ENCODE data around the gene KRTAP9-8. TPM values are rescaled to one million over a fixed set of nuclear protein-coding genes. Genes with fewer than 3 reads are reported as not detected.

KRTAP9-8 gene
- total and polyA plus RNA-seq, 2 of the 4 experiments (the other 2 are of a cell fraction): not detected

DNA sequence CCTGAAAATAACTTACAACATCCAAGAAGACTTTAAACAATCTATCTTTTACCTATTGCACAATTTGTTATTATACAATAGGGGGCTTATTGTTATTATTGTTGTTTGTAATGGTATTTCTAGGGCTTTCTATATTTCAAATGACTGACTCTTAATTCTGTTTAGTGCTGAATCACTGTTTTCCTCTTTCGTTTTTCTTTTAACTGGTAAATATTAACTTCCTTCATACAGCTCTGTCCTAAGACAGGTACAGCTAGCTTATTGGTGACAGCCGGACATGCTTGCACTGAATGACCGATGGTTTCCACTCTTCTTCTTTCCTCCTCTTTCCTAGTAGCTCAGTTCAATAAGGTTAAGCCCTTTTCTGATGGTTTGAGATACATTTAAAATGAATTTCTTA is 49.3 kb downstream of the KRTAP9-8 start:
- no peak overlapping the region for H2BK20ac ChIP-seq (ENCODE audit: low read depth, low read length)
- H3K56ac ChIP-seq (ENCODE audit: extremely low read depth, insufficient read depth, low read length): no peak overlapping the region
- H3K27ac ChIP-seq (ENCODE audit: insufficient read depth, low read length): no peak overlapping the region
- TF ChIP-seq CEBPB (IDR thresholded peaks at IDR 0.05; ENCODE audit: low read depth, low read length) (peak; percentile 56; the same call in 1 of the 2 replicates), MXI1 (IDR thresholded peaks at IDR 0.05; ENCODE audit: borderline replicate concordance, low read depth, low read length) (no peak)
- no peak overlapping the region for H3K4me3 ChIP-seq (ENCODE audit: insufficient read depth, low read depth, low read length)
- H4K91ac ChIP-seq (ENCODE audit: insufficient read depth, low read depth, low read length): no peak overlapping the region
- no peak overlapping the region for H3K14ac ChIP-seq (replicated peaks; ENCODE audit: low read depth, low read length)
- H3K4me2 ChIP-seq (ENCODE audit: low read depth, low read length): no peak overlapping the region
- DNase-seq (no peak), ATAC-seq (ENCODE audit: low read depth) (no peak)
- no peak overlapping the region for H2AK9ac ChIP-seq (replicated peaks; ENCODE audit: low read depth, low read length, poor library complexity)
- H4K5ac ChIP-seq (ENCODE audit: low read depth, low read length): no peak overlapping the region
- no TSS peak for BruUV-seq (replicated peaks)
- ChIA-PET CTCF (interaction anchor here (1.5 kb wide), 1 partner anchor 11 kb away, joined by 4 read pairs; no protein-coding TSS in a partner anchor), POLR2A (ENCODE audit: unreplicated experiment) (no interaction called here)
- no peaks in the 10 kb centered on the region for H4K20me1 ChIP-seq (ENCODE audit: insufficient read depth, low read length)
- intact Hi-C loops (cut with micrococcal nuclease) (no loop called here), in situ Hi-C loops (cut with MboI; ENCODE audit: low sequenced_read_pairs) (no loop called here), dilution Hi-C loops (cut with HindIII; ENCODE audit: low sequenced_read_pairs, unreplicated experiment) (no loop called here)
- H3K9ac ChIP-seq (ENCODE audit: low read depth, low read length): no peak overlapping the region
- no peaks in the 10 kb centered on the region for H3K9me3 ChIP-seq (ENCODE audit: control insufficient read depth, insufficient read depth, low read length)
- H3K4ac ChIP-seq (ENCODE audit: low read depth, low read length): no peak overlapping the region
- no peak overlapping the region for H4K8ac ChIP-seq (ENCODE audit: low read depth in 2 of 2, low read length in 2 of 2)
- WGBS, 2 experiments (ENCODE audit: extremely low coverage in 2 of 2, insufficient read length in 1 of 2): no CpG with 5 or more reads among the region's 3 CpGs
- H2BK15ac ChIP-seq (ENCODE audit: low read depth, low read length): no peak overlapping the region
- H2BK5ac ChIP-seq (ENCODE audit: low read depth, low read length, poor library complexity, severe bottlenecking): no peak overlapping the region
- no peak overlapping the region for H3K23ac ChIP-seq (ENCODE audit: low read depth, low read length)
- no peak overlapping the region for H2AFZ ChIP-seq (replicated peaks; ENCODE audit: low read length, poor library complexity)
- no peaks in the 10 kb centered on the region for H3K36me3 ChIP-seq (ENCODE audit: control insufficient read depth, insufficient read depth, low read length)
- no peaks in the 10 kb centered on the region for H3K79me1 ChIP-seq (ENCODE audit: low read depth in 1 of 2, low read length in 2 of 2)
- peak overlapping the region; percentile 54; the same call in 1 of the 2 replicates for H2AK5ac ChIP-seq (ENCODE audit: low read depth, low read length)
- peaks cover 4% of the 10 kb centered on the region; the same call in 1 of the 2 replicates for H3K4me1 ChIP-seq (ENCODE audit: control insufficient read depth, insufficient read depth, low read length)
- no peaks in the 10 kb centered on the region; the same call in 1 of the 2 replicates for H3K27me3 ChIP-seq (ENCODE audit: control insufficient read depth, insufficient read depth, low read length)
- H2BK120ac ChIP-seq (ENCODE audit: low read depth, low read length): no peak overlapping the region
- H3K9me1 ChIP-seq (ENCODE audit: insufficient read depth, low read length): peaks cover 7% of the 10 kb centered on the region
- H3K18ac ChIP-seq (ENCODE audit: low read depth, low read length): peak overlapping the region; percentile 42; the same call in 1 of the 2 replicates

Small RNA genes lying within 50 kb of the gene (microRNA-seq; reads per million reads assigned to microRNA genes)
- not detected for gene KRTAP9-10P (ENCODE audit: insufficient read depth, insufficient read length)

Small RNA genes lying within 50 kb of the gene (small RNA-seq; reads per million reads assigned to genes)
- 0 reads per million in 5 experiments for gene KRTAP9-10P

Other genes starting within 250 kb of the KRTAP9-8 start
Only the 30 nearest of the 41 such genes appear.
- not detected in 2 replicates for gene KRTAP2-2, start 182.8 kb upstream of the KRTAP9-8 start, total RNA-seq (2012; rRNA removed)
- gene KRTAP2-2, start 182.8 kb upstream of the KRTAP9-8 start, polyA plus RNA-seq (2012; rRNA removed): 0.17 TPM in 1 of 2 replicates, not detected in the other
- gene KRTAP2-3, start 177.9 kb upstream of the KRTAP9-8 start, total RNA-seq (2012; rRNA removed): 1.4 TPM in 2 replicates
- gene KRTAP2-3, start 177.9 kb upstream of the KRTAP9-8 start, polyA plus RNA-seq (2012; rRNA removed): 35.2 and 35.6 TPM in 2 replicates
- not detected in 2 replicates for gene KRTAP2-4, start 172.1 kb upstream of the KRTAP9-8 start, total RNA-seq (2012; rRNA removed)
- gene KRTAP2-4, start 172.1 kb upstream of the KRTAP9-8 start, polyA plus RNA-seq (2012; rRNA removed): not detected in 2 replicates
- gene KRTAP4-7, start 153.8 kb upstream of the KRTAP9-8 start, total RNA-seq (2012; rRNA removed): not detected in 2 replicates
- gene KRTAP4-7, start 153.8 kb upstream of the KRTAP9-8 start, polyA plus RNA-seq (2012; rRNA removed): 0.11 TPM in 1 of 2 replicates, not detected in the other
- not detected in 2 replicates for gene KRTAP4-8, start 139.9 kb upstream of the KRTAP9-8 start, total RNA-seq (2012; rRNA removed)
- not detected in 2 replicates for gene KRTAP4-8, start 139.9 kb upstream of the KRTAP9-8 start, polyA plus RNA-seq (2012; rRNA removed)
- gene KRTAP4-16, start 135.8 kb upstream of the KRTAP9-8 start, total RNA-seq (2012; rRNA removed): not detected in 2 replicates
- gene KRTAP4-16, start 135.8 kb upstream of the KRTAP9-8 start, polyA plus RNA-seq (2012; rRNA removed): not detected in 2 replicates
- not detected in 2 replicates for gene KRTAP4-9, start 132.6 kb upstream of the KRTAP9-8 start, total RNA-seq (2012; rRNA removed)
- 0.24 TPM in 2 replicates for gene KRTAP4-9, start 132.6 kb upstream of the KRTAP9-8 start, polyA plus RNA-seq (2012; rRNA removed)
- gene KRTAP4-11, start 119.6 kb upstream of the KRTAP9-8 start, total RNA-seq (2012; rRNA removed): not detected in 2 replicates
- not detected in 2 replicates for gene KRTAP4-11, start 119.6 kb upstream of the KRTAP9-8 start, polyA plus RNA-seq (2012; rRNA removed)
- gene KRTAP4-12, start 113.8 kb upstream of the KRTAP9-8 start, total RNA-seq (2012; rRNA removed): 0.18 TPM in 1 of 2 replicates, not detected in the other
- 1.0 and 1.1 TPM in 2 replicates for gene KRTAP4-12, start 113.8 kb upstream of the KRTAP9-8 start, polyA plus RNA-seq (2012; rRNA removed)
- gene KRTAP4-6, start 97.5 kb upstream of the KRTAP9-8 start, total RNA-seq (2012; rRNA removed): not detected in 2 replicates
- gene KRTAP4-6, start 97.5 kb upstream of the KRTAP9-8 start, polyA plus RNA-seq (2012; rRNA removed): not detected in 2 replicates
- not detected in 2 replicates for gene KRTAP4-5, start 88.2 kb upstream of the KRTAP9-8 start, total RNA-seq (2012; rRNA removed)
- gene KRTAP4-5, start 88.2 kb upstream of the KRTAP9-8 start, polyA plus RNA-seq (2012; rRNA removed): not detected in 2 replicates
- not detected in 2 replicates for gene KRTAP4-4, start 77.3 kb upstream of the KRTAP9-8 start, total RNA-seq (2012; rRNA removed)
- not detected in 2 replicates for gene KRTAP4-4, start 77.3 kb upstream of the KRTAP9-8 start, polyA plus RNA-seq (2012; rRNA removed)
- not detected in 2 replicates for gene KRTAP4-3, start 69.8 kb upstream of the KRTAP9-8 start, total RNA-seq (2012; rRNA removed)
- not detected in 2 replicates for gene KRTAP4-3, start 69.8 kb upstream of the KRTAP9-8 start, polyA plus RNA-seq (2012; rRNA removed)
- gene KRTAP4-2, start 59.8 kb upstream of the KRTAP9-8 start, total RNA-seq (2012; rRNA removed): not detected in 2 replicates
- not detected in 2 replicates for gene KRTAP4-2, start 59.8 kb upstream of the KRTAP9-8 start, polyA plus RNA-seq (2012; rRNA removed)
- gene KRTAP4-1, start 53.1 kb upstream of the KRTAP9-8 start, total RNA-seq (2012; rRNA removed): not detected in 2 replicates
- not detected in 2 replicates for gene KRTAP4-1, start 53.1 kb upstream of the KRTAP9-8 start, polyA plus RNA-seq (2012; rRNA removed)
- not detected in 2 replicates for gene KRTAP9-1, start 48.1 kb upstream of the KRTAP9-8 start, total RNA-seq (2012; rRNA removed)
- not detected in 2 replicates for gene KRTAP9-1, start 48.1 kb upstream of the KRTAP9-8 start, polyA plus RNA-seq (2012; rRNA removed)
- not detected in 2 replicates for gene KRTAP9-2, start 11.4 kb upstream of the KRTAP9-8 start, total RNA-seq (2012; rRNA removed)
- gene KRTAP9-2, start 11.4 kb upstream of the KRTAP9-8 start, polyA plus RNA-seq (2012; rRNA removed): not detected in 2 replicates
- gene KRTAP9-3, start 5.5 kb upstream of the KRTAP9-8 start, total RNA-seq (2012; rRNA removed): not detected in 2 replicates
- gene KRTAP9-3, start 5.5 kb upstream of the KRTAP9-8 start, polyA plus RNA-seq (2012; rRNA removed): not detected in 2 replicates
- not detected in 2 replicates for gene KRTAP9-4, start 11.7 kb downstream of the KRTAP9-8 start, total RNA-seq (2012; rRNA removed)
- not detected in 2 replicates for gene KRTAP9-4, start 11.7 kb downstream of the KRTAP9-8 start, polyA plus RNA-seq (2012; rRNA removed)
- not detected in 2 replicates for gene KRTAP9-9, start 17.4 kb downstream of the KRTAP9-8 start, total RNA-seq (2012; rRNA removed)
- gene KRTAP9-9, start 17.4 kb downstream of the KRTAP9-8 start, polyA plus RNA-seq (2012; rRNA removed): not detected in 2 replicates
- not detected in 2 replicates for gene KRTAP9-6, start 27.4 kb downstream of the KRTAP9-8 start, total RNA-seq (2012; rRNA removed)
- not detected in 2 replicates for gene KRTAP9-6, start 27.4 kb downstream of the KRTAP9-8 start, polyA plus RNA-seq (2012; rRNA removed)
- gene KRTAP9-7, start 37.7 kb downstream of the KRTAP9-8 start, total RNA-seq (2012; rRNA removed): not detected in 2 replicates
- gene KRTAP9-7, start 37.7 kb downstream of the KRTAP9-8 start, polyA plus RNA-seq (2012; rRNA removed): not detected in 2 replicates
- not detected in 2 replicates for gene KRTAP29-1, start 64.9 kb downstream of the KRTAP9-8 start, total RNA-seq (2012; rRNA removed)
- not detected in 2 replicates for gene KRTAP29-1, start 64.9 kb downstream of the KRTAP9-8 start, polyA plus RNA-seq (2012; rRNA removed)
- not detected in 2 replicates for gene KRTAP16-1, start 71.3 kb downstream of the KRTAP9-8 start, total RNA-seq (2012; rRNA removed)
- gene KRTAP16-1, start 71.3 kb downstream of the KRTAP9-8 start, polyA plus RNA-seq (2012; rRNA removed): not detected in 2 replicates
- gene KRTAP17-1, start 77.7 kb downstream of the KRTAP9-8 start, total RNA-seq (2012; rRNA removed): not detected in 2 replicates
- not detected in 2 replicates for gene KRTAP17-1, start 77.7 kb downstream of the KRTAP9-8 start, polyA plus RNA-seq (2012; rRNA removed)
- gene KRT33A, start 112.8 kb downstream of the KRTAP9-8 start, total RNA-seq (2012; rRNA removed): not detected in 2 replicates
- not detected in 2 replicates for gene KRT33A, start 112.8 kb downstream of the KRTAP9-8 start, polyA plus RNA-seq (2012; rRNA removed)
- 0.18 and 0.28 TPM in 2 replicates for gene KRT33B, start 131.8 kb downstream of the KRTAP9-8 start, total RNA-seq (2012; rRNA removed)
- gene KRT33B, start 131.8 kb downstream of the KRTAP9-8 start, polyA plus RNA-seq (2012; rRNA removed): 0.14 and 0.22 TPM in 2 replicates
- gene KRT34, start 144.3 kb downstream of the KRTAP9-8 start, total RNA-seq (2012; rRNA removed): 3.6 and 3.9 TPM in 2 replicates
- 3.4 and 4.2 TPM in 2 replicates for gene KRT34, start 144.3 kb downstream of the KRTAP9-8 start, polyA plus RNA-seq (2012; rRNA removed)
- gene KRT31, start 159.6 kb downstream of the KRTAP9-8 start, total RNA-seq (2012; rRNA removed): not detected in 2 replicates
- 0.05 TPM in 1 of 2 replicates, not detected in the other for gene KRT31, start 159.6 kb downstream of the KRTAP9-8 start, polyA plus RNA-seq (2012; rRNA removed)
- not detected in 2 replicates for gene KRT37, start 186.6 kb downstream of the KRTAP9-8 start, total RNA-seq (2012; rRNA removed)
- gene KRT37, start 186.6 kb downstream of the KRTAP9-8 start, polyA plus RNA-seq (2012; rRNA removed): not detected in 2 replicates